Keratinocyte (primary cell): ENCODE data around the gene CMIP.

Experiments used
- EZH2 ChIP-seq: IDR thresholded peaks from one replicate; pipeline ENCODE4 v1.6.1; 2012; ENCODE audit warnings: inconsistent platforms, mild to moderate bottlenecking, low read length, moderate library complexity
- TF ChIP-seq, protein P1 (sequence below), 3 experiments: IDR thresholded peaks in 1 of 3; conservative IDR thresholded peaks in 1 of 3; optimal IDR thresholded peaks in 1 of 3; 2 replicates in 2 of 3; 3 replicates in 1 of 3; pipeline versions ENCODE3 to v1.5.1; 2011; ENCODE audit warnings: low read length in 3 of 3, mild to moderate bottlenecking in 3 of 3, moderate library complexity in 2 of 3, control low read depth in 1 of 3, inconsistent platforms in 1 of 3; ENCODE audit not compliant: insufficient read depth in 2 of 3; ENCODE audit errors: extremely low read depth in 1 of 3

- TF ChIP-seq, protein P1, sequence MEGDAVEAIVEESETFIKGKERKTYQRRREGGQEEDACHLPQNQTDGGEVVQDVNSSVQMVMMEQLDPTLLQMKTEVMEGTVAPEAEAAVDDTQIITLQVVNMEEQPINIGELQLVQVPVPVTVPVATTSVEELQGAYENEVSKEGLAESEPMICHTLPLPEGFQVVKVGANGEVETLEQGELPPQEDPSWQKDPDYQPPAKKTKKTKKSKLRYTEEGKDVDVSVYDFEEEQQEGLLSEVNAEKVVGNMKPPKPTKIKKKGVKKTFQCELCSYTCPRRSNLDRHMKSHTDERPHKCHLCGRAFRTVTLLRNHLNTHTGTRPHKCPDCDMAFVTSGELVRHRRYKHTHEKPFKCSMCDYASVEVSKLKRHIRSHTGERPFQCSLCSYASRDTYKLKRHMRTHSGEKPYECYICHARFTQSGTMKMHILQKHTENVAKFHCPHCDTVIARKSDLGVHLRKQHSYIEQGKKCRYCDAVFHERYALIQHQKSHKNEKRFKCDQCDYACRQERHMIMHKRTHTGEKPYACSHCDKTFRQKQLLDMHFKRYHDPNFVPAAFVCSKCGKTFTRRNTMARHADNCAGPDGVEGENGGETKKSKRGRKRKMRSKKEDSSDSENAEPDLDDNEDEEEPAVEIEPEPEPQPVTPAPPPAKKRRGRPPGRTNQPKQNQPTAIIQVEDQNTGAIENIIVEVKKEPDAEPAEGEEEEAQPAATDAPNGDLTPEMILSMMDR (optimal IDR thresholded peaks at IDR 0.05 in 1 of 3, IDR thresholded peaks at IDR 0.05 in 1 of 3, conservative IDR thresholded peaks at IDR 0.05 in 1 of 3; ENCODE audit: extremely low read depth in 1 of 3, insufficient read depth in 2 of 3, low read length in 3 of 3) = no peak
- no peak for TF ChIP-seq EZH2
Observed at GRCh38 chr16:81675662-81676061, 231.1 kb downstream of the CMIP start.
